HG03025 (cell line): ENCODE measurements around the gene PLXNA2.

Experiments
- ATAC-seq: cut with Tn5 transposase; IDR thresholded peaks from one replicate; pipeline ENCODE4 v1.9.1; 2021; ENCODE audit warnings: mild to moderate bottlenecking, moderate library complexity; ENCODE audit not compliant: unreplicated experiment, low FRiP score

Gene PLXNA2

GRCh38 chr1:208036918-208037766 lies 207.0 kb downstream of the PLXNA2 start:
- no peak for ATAC-seq

- ATAC-seq, result no peak
These were observed 207.9 kb downstream of the PLXNA2 start for GRCh38 chr1:208036106-208036808.

- no peak for ATAC-seq
These were observed 210.0 kb downstream of the PLXNA2 start for GRCh38 chr1:208034135-208034534.

GRCh38 chr1:208033236-208033635 lies 210.9 kb downstream of the PLXNA2 start:
- ATAC-seq, result no peak

GRCh38 chr1:208031932-208032320 lies 212.3 kb downstream of the PLXNA2 start:
- no peak for ATAC-seq

GRCh38 chr1:208031316-208031931 lies 212.8 kb downstream of the PLXNA2 start:
- ATAC-seq, result no peak

- no peak for ATAC-seq
These were observed 213.7 kb downstream of the PLXNA2 start for GRCh38 chr1:208030288-208031091.

GRCh38 chr1:208029381-208030287 lies 214.6 kb downstream of the PLXNA2 start:
- ATAC-seq, result no peak

GRCh38 chr1:208028526-208028925 lies 215.7 kb downstream of the PLXNA2 start:
- no peak for ATAC-seq

- ATAC-seq, result no peak
These were observed 216.3 kb downstream of the PLXNA2 start for GRCh38 chr1:208027861-208028260.

GRCh38 chr1:208026880-208027438 lies 217.2 kb downstream of the PLXNA2 start:
- no peak for ATAC-seq

- no peak for ATAC-seq
These were observed 219.2 kb downstream of the PLXNA2 start for GRCh38 chr1:208025031-208025430.

GRCh38 chr1:208024406-208024805 lies 219.8 kb downstream of the PLXNA2 start:
- no peak for ATAC-seq

GRCh38 chr1:208019257-208019656 lies 224.9 kb downstream of the PLXNA2 start:
- ATAC-seq, result no peak

- no peak for ATAC-seq
These were observed 228.9 kb downstream of the PLXNA2 start for GRCh38 chr1:208015255-208015654.

- no peak for ATAC-seq
These were observed 231.0 kb downstream of the PLXNA2 start for GRCh38 chr1:208013210-208013609.

GRCh38 chr1:208012721-208013120 lies 231.5 kb downstream of the PLXNA2 start:
- ATAC-seq, result no peak

GRCh38 chr1:208010487-208011071 lies 233.6 kb downstream of the PLXNA2 start:
- no peak for ATAC-seq
